HG03095 (cell line): ENCODE data around the gene NRM.

ENCODE experiments used
- ATAC-seq: cut with Tn5 transposase; IDR thresholded peaks from one replicate; pipeline ENCODE4 v1.9.1; 2021; ENCODE audit warnings: moderate library complexity; ENCODE audit not compliant: unreplicated experiment

NRM gene

GRCh38 chr6:30689985-30690384, 799 bp downstream of the NRM start:
- ATAC-seq: no peak

GRCh38 chr6:30689022-30689865, 1.5 kb downstream of the NRM start:
- ATAC-seq: no peak

GRCh38 chr6:30688569-30688968, 2.2 kb downstream of the NRM start:
- ATAC-seq: no peak

- ATAC-seq: no peak
Measured at GRCh38 chr6:30687659-30688431, 2.9 kb downstream of the NRM start.

- ATAC-seq: peak; percentile 42
Measured at GRCh38 chr6:30686908-30687658, 3.7 kb downstream of the NRM start.

GRCh38 chr6:30686009-30686907, 4.5 kb downstream of the NRM start, which contains the start of gene PPP1R18:
PPP1R18 (minus strand) TSS chr6:30686645; CDS start chr6:30686018, 627 bp downstream.
- no peak for ATAC-seq

- no peak for ATAC-seq
Measured at GRCh38 chr6:30685157-30686008, 5.4 kb downstream of the NRM start.

- ATAC-seq: no peak
Measured at GRCh38 chr6:30684386-30685156, 6.2 kb downstream of the NRM start.

GRCh38 chr6:30683980-30684338, 6.8 kb downstream of the NRM start:
- ATAC-seq: no peak

- ATAC-seq: no peak
Measured at GRCh38 chr6:30683183-30683979, 7.4 kb downstream of the NRM start.

GRCh38 chr6:30682143-30683117, 8.4 kb downstream of the NRM start:
- peak; percentile 44 for ATAC-seq

GRCh38 chr6:30681766-30682142, 9.0 kb downstream of the NRM start:
- ATAC-seq: no peak

GRCh38 chr6:30679765-30680535, 10.8 kb downstream of the NRM start:
- no peak for ATAC-seq

GRCh38 chr6:30678964-30679726, 11.6 kb downstream of the NRM start:
- ATAC-seq: no peak

GRCh38 chr6:30676660-30677285, 14.0 kb downstream of the NRM start:
- ATAC-seq: no peak
